OCI-M1 (cell line): ENCODE results near the gene BAIAP3.

Experiments
- DNase-seq: peaks from one replicate; lab custom pipeline; 2025; lab: John Stamatoyannopoulos, UW

BAIAP3 gene

DNA sequence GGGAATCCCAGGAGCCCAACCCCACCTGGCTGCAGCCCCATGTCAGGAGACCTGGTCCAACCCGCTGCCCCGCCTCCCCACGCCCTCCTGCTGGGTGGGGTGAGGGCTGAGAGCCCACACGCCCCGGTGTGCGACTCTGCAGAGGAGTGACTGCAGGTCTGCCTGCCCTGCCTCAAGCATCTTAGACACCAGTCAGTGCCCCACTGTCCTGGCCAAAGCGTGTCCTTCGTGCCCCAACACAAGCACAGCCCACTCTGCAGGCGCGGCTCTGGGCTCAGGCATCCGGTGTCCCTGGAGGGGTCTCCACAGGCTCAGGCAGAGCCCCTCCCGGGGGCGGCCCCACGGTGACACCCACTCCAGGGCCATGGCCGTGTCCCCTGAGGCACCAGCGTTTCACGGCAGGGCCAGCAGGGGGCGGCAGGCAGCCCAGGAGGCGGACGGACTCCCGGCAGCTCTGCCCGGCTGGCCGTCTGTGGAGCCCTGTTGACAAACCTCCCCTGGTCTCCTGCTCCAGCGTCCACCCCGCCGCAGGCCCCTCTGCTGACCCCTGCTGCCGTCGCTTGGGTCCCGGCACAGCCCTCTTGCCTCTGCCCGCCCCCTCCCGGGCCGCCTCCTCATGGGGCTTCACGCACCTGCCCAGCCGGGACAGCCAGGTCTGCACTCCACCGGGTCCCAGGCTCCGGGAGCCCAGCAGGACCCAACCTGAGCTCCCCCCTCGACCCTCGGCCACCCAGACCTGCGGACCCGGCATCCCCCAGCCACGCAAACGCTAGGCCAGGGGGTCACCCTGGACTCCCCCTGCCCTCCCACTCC lies 32.6 kb upstream of the BAIAP3 start:
- peak; percentile 82 for DNase-seq

DNA sequence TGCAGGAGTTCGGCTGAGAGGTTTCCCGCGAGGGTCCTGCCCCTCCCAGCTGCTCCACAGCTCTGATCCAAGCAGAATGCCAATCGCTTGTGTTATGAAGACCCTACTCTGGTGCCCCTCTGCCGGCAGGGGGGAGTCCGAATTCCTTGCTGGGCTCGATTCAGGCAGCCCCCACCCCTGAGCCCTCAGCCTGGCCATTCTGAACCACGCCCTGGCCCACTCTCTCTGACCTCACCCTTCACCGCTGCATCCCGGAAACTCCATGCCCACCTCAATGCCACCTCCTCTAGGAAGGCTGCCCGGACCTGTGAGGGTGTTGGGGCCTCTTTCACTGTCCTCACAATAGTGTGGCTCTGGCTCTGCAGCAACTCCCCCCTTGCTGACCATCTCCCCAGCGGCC lies 31.9 kb upstream of the BAIAP3 start:
- no peak for DNase-seq

DNA sequence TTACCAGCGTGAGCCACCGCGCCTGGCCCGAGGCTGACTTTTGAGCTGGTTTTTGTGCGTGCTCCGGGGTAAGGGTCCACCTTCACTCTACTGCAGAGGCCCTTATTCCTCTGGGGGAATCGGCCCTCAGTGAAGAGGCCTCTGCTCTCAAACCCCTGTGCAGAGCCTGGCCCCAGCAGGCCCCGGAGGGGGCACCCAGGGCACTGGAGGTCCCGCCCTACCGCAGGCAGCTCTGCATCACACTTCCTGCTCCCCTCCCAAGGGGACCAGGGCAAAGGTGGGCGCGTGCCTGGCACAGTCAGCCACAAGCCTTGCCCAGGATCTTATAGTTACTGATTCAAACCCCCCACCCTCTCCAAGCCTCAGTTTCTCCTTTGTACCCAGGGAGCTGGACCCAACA lies 27.6 kb upstream of the BAIAP3 start:
- no peak for DNase-seq

DNA sequence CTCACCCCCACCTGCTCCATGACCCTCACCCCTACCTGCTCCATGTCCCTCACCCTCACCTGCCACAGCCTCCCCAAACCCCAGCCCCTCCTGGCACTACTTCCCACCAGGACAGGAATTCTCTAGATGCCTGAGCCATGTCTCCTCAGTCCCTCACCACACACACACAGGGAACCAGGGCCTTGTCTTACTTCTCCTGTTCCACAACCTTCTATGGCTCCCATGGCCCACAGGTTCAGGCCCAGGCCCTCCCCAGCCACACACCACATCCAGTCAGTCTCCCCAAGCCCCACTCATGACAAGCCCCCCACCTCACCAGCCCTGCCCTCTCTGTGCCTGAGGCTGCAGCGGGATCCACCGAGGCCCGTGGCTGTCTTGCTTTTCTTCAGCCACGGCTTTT lies 27.1 kb upstream of the BAIAP3 start:
- DNase-seq, result no peak

DNA sequence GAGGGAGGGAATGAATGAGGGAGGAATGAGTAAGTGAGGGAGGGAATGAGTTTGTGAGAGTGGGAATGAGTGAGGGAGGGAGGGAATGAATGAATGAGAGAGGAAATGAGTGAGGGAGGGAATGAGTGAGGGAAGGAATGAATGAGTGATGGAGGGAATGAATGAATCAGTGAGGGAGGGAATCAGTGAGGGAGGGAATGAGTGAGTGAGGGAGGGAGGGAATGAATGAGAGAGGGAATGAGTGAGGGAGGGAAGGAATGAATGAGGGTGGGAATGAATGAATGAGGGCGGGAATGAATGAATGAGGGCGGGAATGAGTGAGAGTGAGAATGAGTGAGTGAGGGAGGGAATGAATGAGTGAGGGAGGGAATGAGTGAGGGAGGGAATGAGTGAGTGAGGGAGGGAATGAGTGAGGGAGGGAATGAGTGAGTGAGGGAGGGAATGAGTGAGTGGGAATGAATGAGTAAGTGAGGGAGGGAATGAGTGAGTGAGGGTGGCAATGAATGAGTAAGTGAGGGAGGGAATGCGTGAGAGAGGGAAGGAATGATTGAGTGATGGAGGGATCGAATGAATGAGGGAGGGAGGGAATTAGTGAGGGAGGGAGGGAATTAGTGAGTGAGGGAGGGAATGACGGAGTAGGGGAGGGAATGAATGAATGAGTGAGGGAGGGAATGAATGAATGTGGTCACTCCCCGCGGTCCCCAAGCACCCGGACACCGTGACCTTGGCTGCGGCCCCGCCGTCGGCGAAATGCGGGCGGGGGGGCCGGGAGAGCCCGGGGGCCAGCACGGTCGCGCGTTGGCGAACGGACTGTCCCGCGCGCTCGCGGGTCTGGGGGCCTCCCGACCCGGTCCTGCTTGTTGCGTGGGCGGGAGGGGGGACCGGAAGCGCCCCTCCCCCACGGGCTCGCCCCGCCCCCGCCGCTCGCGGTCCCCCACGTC lies 25.1 kb upstream of the BAIAP3 start:
- peak; percentile 89 for DNase-seq

DNA sequence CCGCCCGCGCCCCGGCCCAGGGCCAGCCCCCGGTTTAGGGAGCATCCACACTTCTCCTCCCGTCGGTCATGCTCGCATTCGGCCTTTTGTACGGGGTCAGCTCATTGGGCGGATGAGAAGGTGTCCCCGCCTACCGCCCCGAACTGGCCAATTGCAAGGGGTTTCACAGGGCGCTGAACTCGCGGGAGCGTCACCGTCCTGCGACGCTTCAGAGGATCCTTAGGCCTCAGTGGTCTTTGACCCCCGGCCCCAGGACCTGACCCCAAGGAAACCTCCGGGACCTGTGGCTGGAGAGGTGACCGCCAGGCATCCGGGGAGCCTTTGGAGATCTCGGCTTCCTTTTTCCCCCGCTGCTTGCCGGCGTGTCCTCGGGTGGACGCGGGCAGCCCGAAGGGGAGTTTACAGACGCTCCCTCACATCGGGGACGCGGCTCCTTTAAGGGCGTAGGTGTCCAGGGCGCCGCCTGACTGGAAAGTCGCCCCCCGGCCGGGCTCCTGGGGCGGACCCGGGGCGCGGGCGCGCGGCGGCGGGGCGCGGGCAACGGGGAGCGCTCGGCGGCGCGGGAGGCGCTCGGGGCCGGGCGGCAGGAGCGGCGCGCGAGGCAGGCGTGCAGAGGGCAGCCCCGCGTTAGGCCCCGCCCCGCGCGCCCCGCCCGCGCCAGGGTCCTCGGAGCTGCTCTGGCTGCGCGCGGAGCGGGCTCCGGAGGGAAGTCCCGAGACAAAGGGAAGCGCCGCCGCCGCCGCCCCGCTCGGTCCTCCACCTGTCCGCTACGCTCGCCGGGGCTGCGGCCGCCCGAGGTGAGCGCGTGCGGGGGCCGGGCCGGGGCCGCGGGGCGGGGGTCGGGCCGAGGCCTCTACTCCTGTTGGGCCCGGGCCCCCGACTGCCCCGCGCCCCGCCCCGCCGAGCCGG lies 24.2 kb upstream of the BAIAP3 start, which contains the start of gene UBE2I:
UBE2I (plus strand) TSS at position 660 of the 909 bp plus-strand sequence. CDS start 4,395 bp downstream, outside the sequence.
- peak; percentile 98 for DNase-seq

DNA sequence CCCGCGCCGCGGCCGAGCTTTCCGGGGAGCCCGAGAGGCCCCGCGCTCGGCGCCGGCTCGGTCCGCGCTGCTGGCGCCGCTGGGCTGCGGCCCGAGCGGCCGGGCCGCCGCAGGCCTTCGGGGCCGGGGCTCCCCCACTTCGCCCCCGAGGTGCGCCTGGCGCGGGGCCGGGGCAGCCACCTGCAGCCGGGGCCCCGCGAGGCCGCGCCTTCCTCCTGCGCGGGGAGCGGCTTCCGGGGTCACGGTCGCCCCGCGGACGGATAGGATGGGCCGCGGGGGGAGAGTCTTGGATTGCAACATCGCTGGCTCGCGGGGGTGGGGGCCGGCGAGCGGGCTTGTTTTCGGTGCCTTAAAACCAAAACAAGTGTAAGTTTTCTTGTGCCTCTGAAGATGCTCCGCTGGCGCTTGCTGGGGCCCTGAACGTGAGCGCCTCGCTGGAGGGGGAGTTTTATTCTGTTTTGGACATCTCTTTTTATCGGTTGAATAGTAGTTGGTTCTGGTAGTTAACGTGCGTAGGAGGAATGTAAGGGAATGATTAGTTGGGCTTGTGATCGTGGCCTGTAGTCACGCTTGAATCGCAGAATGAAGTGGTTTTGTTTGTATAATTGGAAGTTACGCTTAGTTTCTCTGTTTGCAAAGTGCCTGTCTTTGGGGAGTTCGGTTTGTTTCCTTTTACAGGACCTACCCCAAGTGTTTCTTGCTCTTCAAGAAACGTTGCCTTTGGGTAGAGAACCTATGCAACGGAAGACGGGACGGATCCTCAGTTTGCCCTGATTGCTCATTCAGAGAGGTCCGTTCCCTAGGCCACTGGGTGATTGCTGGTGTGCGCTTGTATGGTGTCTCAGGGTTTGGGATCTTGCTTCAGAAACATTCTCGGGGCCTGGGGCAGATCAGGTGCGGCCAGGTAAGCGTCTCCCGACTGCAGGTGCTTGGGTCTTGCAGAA lies 23.3 kb upstream of the BAIAP3 start:
- peak; percentile 58 for DNase-seq

DNA sequence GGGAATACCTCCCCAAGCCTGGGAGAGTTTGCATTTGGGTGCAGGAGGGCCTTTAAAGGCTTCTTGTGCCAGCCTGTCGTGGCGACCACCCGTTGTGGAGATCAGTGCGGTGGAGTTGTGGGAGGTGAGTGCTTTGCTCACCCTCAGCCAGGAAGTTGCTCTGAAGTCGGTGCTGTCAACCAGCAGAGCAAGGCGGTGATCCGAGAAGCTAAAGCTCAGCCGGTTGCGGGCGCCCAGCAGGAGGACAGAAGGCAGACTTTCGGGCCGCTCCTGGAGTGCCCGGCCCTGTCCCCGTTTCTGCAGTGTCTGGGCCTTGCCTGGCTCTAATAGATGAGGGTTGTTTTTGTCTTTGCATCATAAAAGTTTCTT lies 22.6 kb upstream of the BAIAP3 start:
- DNase-seq, result no peak

DNA sequence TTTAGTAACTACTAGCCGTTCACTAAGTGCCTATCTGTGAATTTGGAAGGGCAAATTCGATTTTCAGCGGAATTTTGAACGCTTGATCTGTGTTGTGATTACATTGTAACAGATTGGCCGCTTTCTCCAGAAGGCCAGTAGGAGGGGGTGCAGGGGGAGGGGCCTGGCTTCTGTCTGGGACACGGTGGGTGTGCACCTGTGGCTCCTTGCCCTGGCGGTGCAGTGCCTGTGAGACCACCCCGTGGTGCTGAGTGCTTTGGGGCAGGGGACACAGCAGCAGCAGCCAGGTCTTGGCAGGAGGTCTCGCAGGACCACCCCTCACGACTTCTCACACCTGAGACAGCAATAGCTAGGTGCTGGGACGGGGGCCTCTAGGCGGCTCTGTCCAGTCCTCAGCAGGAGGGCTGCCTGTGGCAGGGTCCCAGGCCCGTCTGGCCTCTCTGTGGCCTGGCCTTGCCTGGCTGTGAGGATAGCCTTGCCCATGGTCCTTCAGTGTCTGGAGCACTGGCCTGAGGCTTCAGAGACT lies 22.2 kb upstream of the BAIAP3 start:
- no peak for DNase-seq

DNA sequence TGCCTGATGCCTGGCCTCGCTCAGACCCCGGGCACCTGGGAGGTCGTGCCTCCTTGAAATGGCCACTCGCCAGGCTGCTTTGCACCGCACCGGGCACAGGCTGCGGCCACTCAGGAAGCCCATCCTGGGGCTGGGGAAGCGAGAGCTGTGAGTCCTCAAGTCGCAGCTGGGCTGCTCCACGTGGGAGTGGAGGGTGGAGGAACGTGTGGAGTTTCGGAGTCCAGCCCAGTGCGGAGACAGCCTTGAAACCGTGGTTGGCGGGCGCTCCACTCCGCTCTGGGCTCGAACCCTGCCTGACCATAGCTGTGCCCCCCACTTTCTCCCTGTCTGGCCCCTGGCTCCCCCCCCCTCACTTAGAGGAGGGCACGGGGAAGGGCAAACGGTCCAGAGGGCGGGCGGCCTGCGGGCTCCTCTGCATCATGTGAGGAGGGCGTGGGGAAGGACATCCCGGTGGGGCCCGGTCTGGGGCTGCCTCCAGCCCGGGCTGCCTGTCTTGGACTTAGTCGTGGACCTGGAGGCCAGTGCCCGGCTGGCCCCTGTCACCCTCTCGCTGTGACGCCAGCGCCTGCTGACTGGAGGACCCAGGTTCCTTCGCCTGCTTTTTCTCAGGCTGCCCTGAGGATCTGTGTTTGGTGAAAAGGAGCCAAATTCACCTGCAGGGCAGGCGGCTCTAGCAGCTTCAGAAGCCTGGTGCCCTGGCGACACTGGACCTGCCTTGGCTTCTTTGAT lies 21.5 kb upstream of the BAIAP3 start:
- DNase-seq, result no peak

DNA sequence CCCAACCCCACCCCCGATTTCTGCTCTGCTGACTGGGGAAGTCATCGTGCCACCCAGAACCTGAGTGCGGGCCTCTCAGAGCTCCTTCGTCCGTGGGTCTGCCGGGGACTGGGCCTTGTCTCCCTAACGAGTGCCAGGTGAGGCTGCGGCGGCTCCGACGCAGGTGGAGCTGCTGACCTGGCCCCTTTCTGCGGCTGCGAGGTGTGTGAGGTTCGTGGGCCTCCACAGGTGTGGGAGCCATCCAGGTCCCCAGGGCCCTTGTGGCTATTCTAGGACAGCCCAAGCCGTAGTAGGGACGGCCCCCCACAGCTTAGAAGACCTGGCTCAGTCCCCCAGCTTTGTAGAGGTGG lies 21.0 kb upstream of the BAIAP3 start:
- DNase-seq, result no peak

DNA sequence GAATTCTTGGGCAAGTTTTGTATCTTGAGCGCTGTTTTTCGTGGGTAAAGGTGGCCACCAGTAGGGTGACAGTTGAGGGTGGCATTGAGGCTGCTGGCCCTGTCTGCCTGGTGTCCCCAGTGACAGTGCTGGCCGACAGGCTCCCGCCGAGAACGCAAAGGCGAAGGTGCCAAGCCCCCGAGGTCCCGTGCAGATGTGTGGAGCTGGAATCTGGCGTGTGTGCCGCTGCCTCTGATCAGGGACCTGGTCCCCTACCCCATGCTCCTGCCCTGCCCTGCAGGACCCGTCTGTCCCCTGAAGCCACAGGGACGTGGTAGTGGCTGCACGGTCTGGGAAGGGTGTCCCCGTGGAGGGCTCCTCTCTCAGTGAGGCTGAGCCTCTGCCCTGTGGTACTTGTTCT lies 20.5 kb upstream of the BAIAP3 start:
- no peak for DNase-seq

DNA sequence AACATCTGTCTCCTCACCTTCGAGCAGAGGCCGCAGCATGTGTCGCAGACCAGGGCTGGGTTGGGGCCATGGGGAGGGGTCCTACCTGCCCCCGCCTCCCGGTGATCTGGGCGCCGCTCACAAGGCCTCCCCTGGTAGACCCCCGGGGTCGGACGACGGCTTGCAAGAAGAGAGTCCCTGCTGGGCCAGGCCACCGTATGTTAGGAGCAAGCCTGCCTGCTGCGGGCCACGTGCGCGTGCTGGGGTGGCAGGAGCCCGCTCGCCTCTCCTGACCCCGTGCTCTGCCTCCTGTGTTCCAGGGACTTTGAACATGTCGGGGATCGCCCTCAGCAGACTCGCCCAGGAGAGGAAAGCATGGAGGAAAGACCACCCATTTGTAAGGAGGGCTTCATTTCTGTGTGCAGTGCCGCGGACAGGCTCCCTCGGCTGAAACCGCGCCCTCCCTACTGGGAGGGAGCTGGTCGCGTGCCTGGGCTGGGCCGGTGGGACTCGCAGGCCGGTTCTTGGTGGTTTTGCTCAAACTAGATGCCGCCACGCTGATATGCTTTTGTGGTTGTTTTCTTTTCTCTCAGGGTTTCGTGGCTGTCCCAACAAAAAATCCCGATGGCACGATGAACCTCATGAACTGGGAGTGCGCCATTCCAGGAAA lies 19.6 kb upstream of the BAIAP3 start:
- no peak for DNase-seq

DNA sequence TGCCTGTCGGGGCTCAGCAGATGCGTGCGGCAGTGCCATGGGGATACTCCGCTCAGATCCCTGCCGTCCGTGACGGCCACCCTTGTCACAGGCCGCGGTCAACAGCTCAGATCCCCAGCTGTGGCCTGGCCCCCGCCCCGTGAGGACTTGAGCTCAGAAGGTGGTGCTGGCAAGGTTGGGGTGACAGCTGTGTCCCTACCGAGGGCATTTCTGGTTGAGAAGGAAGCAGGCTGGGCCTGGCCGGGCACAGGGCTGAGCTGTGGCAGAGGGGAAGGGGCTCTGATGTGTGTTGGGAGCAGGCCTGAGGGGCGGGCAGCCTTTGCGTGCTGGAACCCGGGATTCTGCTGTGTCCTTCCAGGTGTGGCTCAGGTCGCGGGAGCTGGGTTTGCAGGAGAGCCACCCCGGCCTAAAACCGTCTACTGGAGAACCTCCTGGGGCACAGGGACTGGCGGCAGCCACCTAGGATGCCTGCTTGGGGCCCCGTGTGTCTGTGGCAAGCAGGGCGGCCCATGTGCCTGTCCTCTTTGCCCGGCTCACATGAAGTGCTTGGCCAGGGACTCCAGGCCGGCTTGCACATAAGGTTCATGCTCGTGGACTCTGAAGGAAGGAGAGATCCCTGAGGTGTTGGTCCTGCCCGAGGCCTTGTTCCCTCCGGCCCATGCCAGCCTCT lies 18.9 kb upstream of the BAIAP3 start:
- no peak for DNase-seq

DNA sequence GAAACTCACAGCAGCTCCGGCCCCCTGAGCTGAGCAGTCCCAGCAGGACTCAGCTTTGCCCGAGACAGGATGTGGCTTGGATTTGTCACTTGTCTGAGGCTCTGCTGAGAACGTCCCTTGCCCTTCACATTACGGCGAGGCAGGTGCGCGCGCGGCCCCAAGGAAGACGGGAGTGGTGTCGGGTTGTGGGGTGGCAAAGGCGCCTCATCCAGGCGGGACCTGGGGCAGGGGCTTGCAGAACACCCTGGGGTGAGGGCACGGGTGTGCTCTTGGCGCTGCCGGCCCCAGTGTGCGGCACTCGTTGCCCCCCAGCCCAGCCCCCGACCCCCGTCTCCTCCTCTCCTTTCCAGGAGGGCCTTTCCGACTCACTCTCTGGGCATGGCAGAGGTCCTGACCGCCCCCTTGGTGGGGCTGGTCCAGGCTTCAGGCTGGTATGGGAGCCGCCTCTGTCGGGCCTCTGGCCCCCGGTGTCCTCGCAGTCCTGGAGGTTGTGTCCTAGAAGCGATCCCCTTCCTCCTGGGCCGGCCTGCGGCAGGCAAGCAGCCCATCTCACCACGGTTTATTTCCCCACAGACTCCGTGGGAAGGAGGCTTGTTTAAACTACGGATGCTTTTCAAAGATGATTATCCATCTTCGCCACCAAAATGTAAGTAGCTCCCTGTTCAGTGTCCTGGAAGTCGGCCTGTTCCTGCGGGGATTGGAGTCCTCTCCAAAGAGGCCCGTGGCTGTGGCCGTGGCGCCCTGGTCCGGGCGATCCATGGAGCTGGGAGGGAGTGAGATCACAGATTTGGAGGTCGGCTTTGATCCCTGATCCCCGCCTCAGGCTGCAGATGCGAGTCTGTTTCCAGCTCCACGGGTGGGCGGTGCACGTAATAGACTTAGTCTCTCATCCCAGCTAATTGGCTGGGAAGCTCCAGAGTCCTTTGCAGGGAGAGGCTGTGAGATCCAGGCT lies 18.1 kb upstream of the BAIAP3 start:
- no peak for DNase-seq

DNA sequence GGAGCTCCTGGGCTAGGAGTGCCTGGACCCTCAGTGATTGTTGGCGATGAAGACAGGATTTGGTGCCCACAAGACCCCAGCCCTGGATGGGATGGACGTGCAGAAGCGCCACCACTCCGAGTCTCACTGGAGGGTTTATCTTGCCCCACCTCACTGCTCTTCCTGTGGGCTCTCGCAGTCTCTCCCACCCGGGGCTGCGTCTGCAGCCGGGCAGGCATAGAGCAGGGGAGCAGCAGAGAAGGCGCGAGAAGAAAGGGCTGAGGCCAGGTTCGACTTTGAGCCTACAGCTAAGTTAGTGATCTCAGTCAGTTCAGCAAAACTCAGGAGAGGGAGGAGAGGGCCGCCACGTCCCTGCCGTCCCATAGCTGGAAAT lies 17.4 kb upstream of the BAIAP3 start:
- DNase-seq, result no peak

DNA sequence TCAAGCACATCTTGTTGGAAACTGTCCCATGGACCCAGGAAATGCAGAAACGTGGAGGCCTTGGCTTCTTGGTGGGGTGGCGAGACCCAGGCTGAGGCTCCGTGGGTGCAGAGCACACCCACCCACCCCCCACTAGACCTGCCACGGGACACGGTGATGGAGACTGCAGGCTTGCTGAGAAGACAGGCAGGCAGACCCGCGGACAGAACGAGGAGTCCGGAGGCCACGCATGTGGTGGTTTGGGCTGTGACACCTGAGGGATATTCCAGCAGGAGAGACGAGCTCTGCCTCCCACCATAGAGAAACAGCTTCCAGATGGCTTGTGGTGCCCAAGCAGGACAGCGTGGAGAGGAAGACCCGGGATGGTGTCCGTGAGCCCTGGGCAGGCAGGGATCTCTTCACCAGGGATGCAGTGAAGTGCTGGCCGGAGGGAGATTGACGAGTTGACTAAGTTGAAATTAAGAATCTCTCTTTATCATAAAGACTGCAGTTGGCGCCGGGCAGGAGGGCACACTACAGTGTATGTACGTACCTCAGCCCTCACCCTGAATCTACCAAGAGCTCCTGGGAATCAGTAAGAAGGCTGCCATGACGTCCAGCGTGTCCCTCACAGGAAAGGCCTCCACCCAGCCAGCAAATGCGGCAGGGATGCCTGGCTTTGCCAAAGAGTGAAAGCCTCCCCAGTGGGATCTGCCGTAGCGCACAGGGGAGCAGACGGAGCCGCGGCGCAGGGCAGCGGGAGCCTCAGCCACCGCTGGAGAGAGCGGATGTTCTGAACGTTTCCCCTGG lies 15.8 kb upstream of the BAIAP3 start:
- no peak for DNase-seq
